GM18867 (cell line): ENCODE measurements around the gene BMF.

ENCODE experiments used
- ATAC-seq: cut with Tn5 transposase; IDR thresholded peaks from one replicate; pipeline ENCODE4 v1.9.1; 2021; ENCODE audit warnings: mild to moderate bottlenecking, moderate library complexity; ENCODE audit not compliant: unreplicated experiment

The BMF gene

GRCh38 chr15:40069178-40070165 is 39.2 kb downstream of the BMF start:
- peak; percentile 59 for ATAC-seq

- no peak for ATAC-seq
These were observed 40.6 kb downstream of the BMF start for GRCh38 chr15:40067921-40068624.

GRCh38 chr15:40066589-40066988 is 42.1 kb downstream of the BMF start:
- ATAC-seq = no peak

GRCh38 chr15:40065166-40065565 is 43.5 kb downstream of the BMF start:
- ATAC-seq = no peak

GRCh38 chr15:40064231-40064894 is 44.3 kb downstream of the BMF start:
- ATAC-seq = peak; percentile 54

GRCh38 chr15:40063563-40064011 is 45.1 kb downstream of the BMF start:
- ATAC-seq = no peak

GRCh38 chr15:40062816-40063562 is 45.7 kb downstream of the BMF start:
- no peak for ATAC-seq

GRCh38 chr15:40061212-40061901 is 47.3 kb downstream of the BMF start:
- peak; percentile 71 for ATAC-seq

- no peak for ATAC-seq
These were observed 48.3 kb downstream of the BMF start for GRCh38 chr15:40060236-40060961.

GRCh38 chr15:40059821-40060220 is 48.9 kb downstream of the BMF start:
- ATAC-seq = no peak

GRCh38 chr15:40058476-40059140 is 50.1 kb downstream of the BMF start:
- no peak for ATAC-seq

- no peak for ATAC-seq
These were observed 52.9 kb downstream of the BMF start for GRCh38 chr15:40055576-40056293.

- ATAC-seq = peak; percentile 75
These were observed 53.7 kb downstream of the BMF start for GRCh38 chr15:40054855-40055575.

- ATAC-seq = peak; percentile 52
These were observed 54.1 kb downstream of the BMF start for GRCh38 chr15:40054605-40054854.

- peak; percentile 24 for ATAC-seq
These were observed 54.7 kb downstream of the BMF start for GRCh38 chr15:40053831-40054604.

- no peak for ATAC-seq
These were observed 55.4 kb downstream of the BMF start for GRCh38 chr15:40053079-40053830.
